Endothelial cell (in vitro differentiated cells): ENCODE measurements around the gene NIT1. TPM values are rescaled to one million over a fixed set of nuclear protein-coding genes. Genes with fewer than 3 reads are reported as not detected.

ENCODE experiments used
- DNase-seq: peaks from one replicate; pipeline ENCODE4 v3.0.0; 2021; ENCODE audit warnings: low spot score
- H3K27ac Mint-ChIP-seq: one replicate; pipeline ENCODE4 v1.8.0; 2021; ENCODE audit warnings: mixed read lengths, inconsistent platforms; ENCODE audit not compliant: unreplicated experiment
- H3K27me3 Mint-ChIP-seq: one replicate; pipeline ENCODE4 v1.8.0; 2021; ENCODE audit warnings: mild to moderate bottlenecking, moderate library complexity, mixed read lengths, inconsistent platforms; ENCODE audit not compliant: unreplicated experiment
- H3K36me3 Mint-ChIP-seq: one replicate; pipeline ENCODE4 v1.8.0; 2021; ENCODE audit warnings: mild to moderate bottlenecking, low read depth, mixed read lengths, inconsistent platforms; ENCODE audit not compliant: unreplicated experiment
- H3K4me1 Mint-ChIP-seq: one replicate; pipeline ENCODE4 v1.8.0; 2021; ENCODE audit warnings: mild to moderate bottlenecking, mixed read lengths, inconsistent platforms; ENCODE audit not compliant: unreplicated experiment
- H3K4me3 Mint-ChIP-seq: one replicate; pipeline ENCODE4 v1.8.0; 2021; ENCODE audit warnings: mild to moderate bottlenecking, mixed read lengths, inconsistent platforms; ENCODE audit not compliant: unreplicated experiment
- H3K9me3 Mint-ChIP-seq: one replicate; pipeline ENCODE4 v1.8.0; 2021; ENCODE audit warnings: mixed read lengths, inconsistent platforms; ENCODE audit not compliant: unreplicated experiment
- total RNA-seq: library from RNA; stranded (reverse); fragmentation: NEBNext Ultra II Directional; extraction: Animal tissue kit (Norgen Biotek cat#: 25700); gene quantifications from one replicate; pipeline ENCODE4 v1.2.1, GENCODE V29; 2021; ENCODE audit not compliant: unreplicated experiment
- TF ChIP-seq, protein P1 (sequence below): fragments of 200-600 bp; sonication (generic); IDR thresholded peaks from one replicate; pipeline ENCODE4 v1.5.0; 2021; ENCODE audit warnings: antibody characterized with exemption; ENCODE audit not compliant: unreplicated experiment

The NIT1 gene
- total RNA-seq, 1 donor from 2014 or later = 20.5 TPM

DNA sequence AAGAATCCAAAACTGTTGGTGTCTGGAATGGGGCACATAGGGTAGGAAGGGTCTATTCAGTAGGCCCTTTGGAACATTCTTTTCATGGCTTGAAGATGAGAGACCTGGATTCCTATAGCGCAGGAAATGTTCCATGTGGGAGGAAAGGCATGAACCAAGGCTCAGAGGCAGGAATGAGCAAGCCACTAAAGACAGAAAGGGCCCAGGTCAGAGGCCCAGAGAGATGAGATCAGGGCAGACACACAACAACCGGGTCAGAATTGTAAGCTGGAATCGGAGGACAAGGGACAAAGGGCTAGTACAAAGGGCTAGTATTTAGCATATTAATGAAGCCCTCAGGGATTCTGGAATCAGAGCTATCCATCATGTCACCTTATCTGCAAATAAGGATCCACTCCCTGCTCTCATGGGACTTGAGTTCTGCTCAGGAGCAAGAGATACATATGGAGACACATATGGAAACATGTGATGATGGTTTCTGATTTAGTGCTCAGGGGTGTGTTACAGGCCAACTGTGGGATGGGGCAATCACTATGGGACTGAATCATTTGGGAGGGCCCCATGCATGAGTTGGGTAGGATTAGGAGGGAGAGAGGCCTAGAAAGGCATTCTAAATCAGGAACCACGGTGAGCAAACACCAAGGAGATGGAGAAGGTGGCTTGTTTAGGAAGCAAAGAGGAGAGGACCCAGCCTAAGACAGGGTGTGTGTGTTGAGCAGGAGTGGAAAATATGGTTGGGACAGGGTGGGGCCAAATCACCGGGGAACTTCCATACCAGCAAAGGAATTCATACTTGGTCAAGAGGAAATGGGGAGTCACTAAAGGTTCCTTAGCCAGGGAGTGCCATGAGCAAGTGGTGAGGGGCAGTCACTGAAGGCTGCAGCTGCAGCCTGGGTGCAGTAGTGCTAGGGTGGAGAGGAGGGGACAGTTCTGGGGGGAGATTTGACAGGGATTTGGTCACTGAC, 37.2 kb upstream of the NIT1 start:
- DNase-seq = no peak
- Mint-ChIP-seq H3K4me1 (peaks cover 3% of the 10 kb centered on the region), H3K27ac (no peak overlapping the region), H3K36me3 (no peaks in the 10 kb centered on the region), H3K9me3 (no peaks in the 10 kb centered on the region), H3K27me3 (peaks cover 14% of the 10 kb centered on the region), H3K4me3 (no peak overlapping the region)
- TF ChIP-seq, protein P1, sequence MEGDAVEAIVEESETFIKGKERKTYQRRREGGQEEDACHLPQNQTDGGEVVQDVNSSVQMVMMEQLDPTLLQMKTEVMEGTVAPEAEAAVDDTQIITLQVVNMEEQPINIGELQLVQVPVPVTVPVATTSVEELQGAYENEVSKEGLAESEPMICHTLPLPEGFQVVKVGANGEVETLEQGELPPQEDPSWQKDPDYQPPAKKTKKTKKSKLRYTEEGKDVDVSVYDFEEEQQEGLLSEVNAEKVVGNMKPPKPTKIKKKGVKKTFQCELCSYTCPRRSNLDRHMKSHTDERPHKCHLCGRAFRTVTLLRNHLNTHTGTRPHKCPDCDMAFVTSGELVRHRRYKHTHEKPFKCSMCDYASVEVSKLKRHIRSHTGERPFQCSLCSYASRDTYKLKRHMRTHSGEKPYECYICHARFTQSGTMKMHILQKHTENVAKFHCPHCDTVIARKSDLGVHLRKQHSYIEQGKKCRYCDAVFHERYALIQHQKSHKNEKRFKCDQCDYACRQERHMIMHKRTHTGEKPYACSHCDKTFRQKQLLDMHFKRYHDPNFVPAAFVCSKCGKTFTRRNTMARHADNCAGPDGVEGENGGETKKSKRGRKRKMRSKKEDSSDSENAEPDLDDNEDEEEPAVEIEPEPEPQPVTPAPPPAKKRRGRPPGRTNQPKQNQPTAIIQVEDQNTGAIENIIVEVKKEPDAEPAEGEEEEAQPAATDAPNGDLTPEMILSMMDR = no peak

DNA sequence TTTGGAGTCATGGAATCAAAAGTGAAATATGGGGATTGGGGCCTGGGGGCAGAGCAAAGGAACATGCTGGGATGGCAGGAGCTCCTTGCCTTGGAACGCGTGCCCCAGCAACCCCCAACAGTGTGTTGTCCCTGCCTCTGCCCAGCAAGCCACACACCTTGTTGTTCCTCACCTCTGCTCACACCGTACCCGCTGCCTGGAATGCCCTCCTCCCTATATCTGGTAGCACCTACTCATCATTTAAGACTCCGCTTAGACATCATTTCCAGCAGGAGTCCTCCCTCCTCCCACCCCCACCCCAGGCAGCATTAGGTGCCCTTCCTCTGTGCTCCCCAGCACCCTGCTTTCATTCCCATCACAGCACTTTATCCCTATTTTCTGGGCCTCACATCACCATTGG, 36.4 kb upstream of the NIT1 start:
- DNase-seq = no peak
- H3K36me3 Mint-ChIP-seq = no peaks in the 10 kb centered on the region
- H3K27ac Mint-ChIP-seq = no peak overlapping the region
- H3K27me3 Mint-ChIP-seq = peaks cover 16% of the 10 kb centered on the region
- TF ChIP-seq, protein P1 = no peak
- H3K9me3 Mint-ChIP-seq = no peaks in the 10 kb centered on the region
- H3K4me1 Mint-ChIP-seq = peaks cover 7% of the 10 kb centered on the region
- H3K4me3 Mint-ChIP-seq = no peak overlapping the region

DNA sequence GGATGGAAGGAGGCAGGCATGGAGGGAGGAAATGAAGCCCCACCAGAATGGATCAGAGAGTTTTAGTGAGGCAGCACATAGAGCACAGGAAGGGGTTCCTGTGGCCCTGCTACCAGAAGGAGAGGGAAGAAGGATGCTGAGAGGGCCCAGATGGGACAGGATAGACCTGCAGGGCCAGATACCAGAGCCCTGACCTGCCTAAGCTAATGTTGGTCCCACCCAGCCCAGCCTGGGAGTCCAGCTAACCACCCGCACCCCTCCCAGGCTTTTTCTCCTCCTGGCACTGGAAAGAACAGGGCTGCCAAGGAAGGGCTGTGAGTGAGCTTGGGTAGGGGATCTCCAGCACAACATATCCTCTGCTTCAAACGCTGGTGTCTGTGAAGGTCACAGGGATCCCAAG, 35.4 kb upstream of the NIT1 start:
- DNase-seq = no peak
- TF ChIP-seq, protein P1 = no peak
- H3K27ac Mint-ChIP-seq = no peak overlapping the region
- H3K9me3 Mint-ChIP-seq = no peaks in the 10 kb centered on the region
- H3K4me1 Mint-ChIP-seq = peaks cover 7% of the 10 kb centered on the region
- no peak overlapping the region for H3K4me3 Mint-ChIP-seq
- H3K36me3 Mint-ChIP-seq = no peaks in the 10 kb centered on the region
- peaks cover 17% of the 10 kb centered on the region for H3K27me3 Mint-ChIP-seq

DNA sequence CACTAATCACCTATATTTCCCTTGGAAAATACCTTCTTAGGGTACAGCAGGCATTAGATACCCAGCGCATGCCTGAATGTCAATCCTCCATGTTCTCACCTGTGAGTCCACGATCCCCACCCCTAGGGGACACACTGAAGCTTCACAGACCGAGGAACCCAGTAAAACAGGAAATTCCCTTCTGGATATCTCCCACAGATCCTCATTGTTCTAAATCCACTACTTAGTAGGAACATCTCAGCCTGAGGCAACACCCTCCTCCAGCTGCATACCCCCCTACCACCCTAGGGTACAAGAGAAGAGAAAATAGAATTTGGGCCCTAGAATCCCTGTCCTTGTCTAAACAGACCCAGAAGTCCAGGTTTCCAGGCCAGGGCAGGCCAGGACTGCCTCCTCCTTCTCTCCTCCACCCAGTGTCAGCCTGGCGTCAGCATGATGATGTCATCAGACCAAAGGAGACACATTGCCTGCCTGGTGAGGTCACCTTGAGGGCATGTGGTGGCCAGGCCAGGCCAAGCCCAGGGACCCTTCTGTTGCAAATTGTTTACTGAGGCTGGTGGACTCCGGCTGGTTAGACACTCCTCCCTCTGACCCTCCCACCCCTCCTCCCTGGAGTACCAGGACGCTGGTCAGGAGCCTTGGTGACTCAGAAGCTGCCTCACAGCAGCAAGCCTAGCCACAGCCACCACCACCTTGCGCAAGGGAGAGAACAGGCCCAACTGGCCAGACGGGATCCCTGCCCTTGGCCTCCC, 34.7 kb upstream of the NIT1 start:
- TF ChIP-seq, protein P1 = no peak
- H3K9me3 Mint-ChIP-seq = no peaks in the 10 kb centered on the region
- H3K27ac Mint-ChIP-seq = no peak overlapping the region
- H3K4me3 Mint-ChIP-seq = no peak overlapping the region
- no peaks in the 10 kb centered on the region for H3K36me3 Mint-ChIP-seq
- H3K4me1 Mint-ChIP-seq = peaks cover 7% of the 10 kb centered on the region
- peaks cover 20% of the 10 kb centered on the region for H3K27me3 Mint-ChIP-seq
- no peak for DNase-seq
